KMS-11 (cell line): ENCODE measurements around the gene NFATC1.

ENCODE experiments used
- H2AFZ ChIP-seq: fragments of 200-600 bp; sonication (generic); 2 replicates; pipeline ENCODE4 v1.6.1; 2016; ENCODE audit warnings: antibody characterized with exemption, mixed run types, low read depth
- H3K27ac ChIP-seq: fragments of 200-600 bp; sonication (generic); 2 replicates; pipeline ENCODE4 v1.6.1; 2016; ENCODE audit warnings: mild to moderate bottlenecking, mixed run types
- H3K27me3 ChIP-seq: fragments of 200-600 bp; sonication (generic); 2 replicates; pipeline ENCODE4 v1.6.1; 2017; ENCODE audit warnings: mild to moderate bottlenecking, low read depth, mixed run types, moderate library complexity; ENCODE audit not compliant: insufficient read depth
- H3K36me3 ChIP-seq: fragments of 200-600 bp; sonication (generic); 2 replicates; pipeline ENCODE4 v1.6.1; 2017; ENCODE audit warnings: mild to moderate bottlenecking, mixed run types; ENCODE audit not compliant: insufficient read depth
- H3K4me1 ChIP-seq: fragments of 200-600 bp; sonication (generic); 2 replicates; pipeline ENCODE4 v1.6.1; 2016; ENCODE audit warnings: mild to moderate bottlenecking, low read depth, mixed run types; ENCODE audit not compliant: poor library complexity, severe bottlenecking
- H3K4me2 ChIP-seq: fragments of 200-600 bp; sonication (generic); 2 replicates; pipeline ENCODE4 v1.7.0; 2016; ENCODE audit warnings: mild to moderate bottlenecking, mixed run types
- H3K4me3 ChIP-seq: fragments of 200-600 bp; sonication (generic); IDR thresholded peaks from 2 replicates; pipeline ENCODE4 v1.6.1; 2017; ENCODE audit warnings: low read depth, low read length, mixed read lengths; ENCODE audit not compliant: insufficient read depth
- H3K79me2 ChIP-seq: fragments of 200-600 bp; sonication (generic); 2 replicates; pipeline ENCODE4 v1.6.1; 2016; ENCODE audit warnings: low read depth, mixed run types; ENCODE audit not compliant: insufficient read depth
- H3K9ac ChIP-seq: fragments of 200-600 bp; sonication (generic); 2 replicates; pipeline ENCODE4 v1.6.1; 2016; ENCODE audit warnings: mild to moderate bottlenecking, mixed run types
- H4K20me1 ChIP-seq: fragments of 200-600 bp; sonication (generic); 2 replicates; pipeline ENCODE4 v1.6.1; 2016; ENCODE audit warnings: mild to moderate bottlenecking, mixed run types; ENCODE audit not compliant: insufficient read depth
- CTCF ChIP-seq: fragments of 200-600 bp; sonication (generic); conservative IDR thresholded peaks from 2 replicates; pipeline ENCODE4 v1.6.1; 2017; ENCODE audit warnings: low read depth, mild to moderate bottlenecking, antibody characterized with exemption, low read length, moderate library complexity, mixed read lengths

Gene NFATC1

GRCh38 chr18:79424880-79425568, 29.3 kb downstream of the NFATC1 start:
- Histone ChIP-seq H3K4me2 (no peak overlapping the region), H2AFZ (no peak overlapping the region), H3K9ac (no peak overlapping the region), H4K20me1 (no peaks in the 10 kb centered on the region), H3K36me3 (no peaks in the 10 kb centered on the region), H3K4me3 (no peak overlapping the region), H3K27ac (no peak overlapping the region), H3K27me3 (no peaks in the 10 kb centered on the region), H3K4me1 (no peaks in the 10 kb centered on the region), H3K79me2 (no peaks in the 10 kb centered on the region)
- TF ChIP-seq CTCF = no peak

GRCh38 chr18:79425569-79425886, 29.8 kb downstream of the NFATC1 start:
- Histone ChIP-seq H3K4me1 (no peaks in the 10 kb centered on the region), H3K4me2 (no peak overlapping the region), H2AFZ (no peak overlapping the region), H3K9ac (no peak overlapping the region), H3K79me2 (no peaks in the 10 kb centered on the region), H3K4me3 (no peak overlapping the region), H3K36me3 (no peaks in the 10 kb centered on the region), H4K20me1 (no peaks in the 10 kb centered on the region), H3K27ac (no peak overlapping the region), H3K27me3 (no peaks in the 10 kb centered on the region)
- no peak for TF ChIP-seq CTCF

- no peak for TF ChIP-seq CTCF
- H3K4me3 ChIP-seq = no peak overlapping the region
- H4K20me1 ChIP-seq = no peaks in the 10 kb centered on the region
- no peak overlapping the region for H3K4me2 ChIP-seq
- H3K27me3 ChIP-seq = no peaks in the 10 kb centered on the region
- H3K4me1 ChIP-seq = no peaks in the 10 kb centered on the region
- no peak overlapping the region for H3K9ac ChIP-seq
- no peak overlapping the region for H3K27ac ChIP-seq
- no peak overlapping the region for H2AFZ ChIP-seq
- no peaks in the 10 kb centered on the region for H3K36me3 ChIP-seq
- H3K79me2 ChIP-seq = no peaks in the 10 kb centered on the region
Observed at GRCh38 chr18:79426376-79427300, 30.9 kb downstream of the NFATC1 start.

- H3K9ac ChIP-seq = no peak overlapping the region
- H3K27me3 ChIP-seq = no peaks in the 10 kb centered on the region
- H3K27ac ChIP-seq = no peak overlapping the region
- no peaks in the 10 kb centered on the region for H3K36me3 ChIP-seq
- H3K4me3 ChIP-seq = no peak overlapping the region
- H3K4me1 ChIP-seq = no peaks in the 10 kb centered on the region
- no peak overlapping the region for H2AFZ ChIP-seq
- H3K4me2 ChIP-seq = no peak overlapping the region
- H3K79me2 ChIP-seq = no peaks in the 10 kb centered on the region
- TF ChIP-seq CTCF = no peak
- no peaks in the 10 kb centered on the region for H4K20me1 ChIP-seq
Observed at GRCh38 chr18:79427368-79428225, 31.9 kb downstream of the NFATC1 start.
